GM20000 (cell line): ENCODE data around the gene FOXC1.

Experiments used
- DNase-seq: peaks from one replicate; pipeline ENCODE4 v3.0.0; 2012; ENCODE audit warnings: low spot score
- TF ChIP-seq, protein P1 (sequence below): IDR thresholded peaks from 2 replicates; pipeline ENCODE4 v1.5.1; 2012; ENCODE audit warnings: mild to moderate bottlenecking, control low read depth; ENCODE audit errors: extremely low read depth, missing control alignments

FOXC1 gene

DNA sequence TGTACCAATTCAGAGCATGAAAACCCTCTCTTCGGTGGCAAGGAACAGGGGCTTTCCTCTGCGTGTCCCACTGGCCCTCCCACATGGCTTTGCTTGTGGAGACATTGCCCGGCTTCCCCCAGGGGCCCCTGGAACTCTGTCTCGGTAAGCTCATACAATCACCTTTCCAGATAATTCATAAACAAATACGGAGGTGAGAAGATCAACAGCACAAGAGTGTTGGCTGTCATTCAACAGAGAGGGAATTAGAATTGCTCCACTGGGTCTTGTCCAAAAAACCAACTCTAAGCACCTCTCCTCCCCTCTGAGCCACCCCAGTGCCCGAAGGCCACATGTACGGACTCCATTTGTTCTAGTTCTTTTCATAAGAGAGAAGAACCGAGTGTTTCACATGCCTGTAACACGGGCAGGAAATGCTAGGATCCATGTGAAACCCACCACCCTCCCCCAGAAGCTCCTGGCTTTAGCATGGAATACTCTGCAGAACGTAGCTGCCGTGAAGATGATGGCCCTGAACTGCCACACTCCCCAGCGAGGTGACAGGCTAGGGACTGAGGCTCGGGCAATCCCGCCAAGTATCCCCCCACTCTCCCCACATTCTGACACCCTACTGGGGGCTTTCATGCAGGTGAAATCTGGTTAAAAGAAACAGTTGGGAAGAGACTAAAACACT lies 24.6 kb upstream of the FOXC1 start:
- TF ChIP-seq, protein P1, sequence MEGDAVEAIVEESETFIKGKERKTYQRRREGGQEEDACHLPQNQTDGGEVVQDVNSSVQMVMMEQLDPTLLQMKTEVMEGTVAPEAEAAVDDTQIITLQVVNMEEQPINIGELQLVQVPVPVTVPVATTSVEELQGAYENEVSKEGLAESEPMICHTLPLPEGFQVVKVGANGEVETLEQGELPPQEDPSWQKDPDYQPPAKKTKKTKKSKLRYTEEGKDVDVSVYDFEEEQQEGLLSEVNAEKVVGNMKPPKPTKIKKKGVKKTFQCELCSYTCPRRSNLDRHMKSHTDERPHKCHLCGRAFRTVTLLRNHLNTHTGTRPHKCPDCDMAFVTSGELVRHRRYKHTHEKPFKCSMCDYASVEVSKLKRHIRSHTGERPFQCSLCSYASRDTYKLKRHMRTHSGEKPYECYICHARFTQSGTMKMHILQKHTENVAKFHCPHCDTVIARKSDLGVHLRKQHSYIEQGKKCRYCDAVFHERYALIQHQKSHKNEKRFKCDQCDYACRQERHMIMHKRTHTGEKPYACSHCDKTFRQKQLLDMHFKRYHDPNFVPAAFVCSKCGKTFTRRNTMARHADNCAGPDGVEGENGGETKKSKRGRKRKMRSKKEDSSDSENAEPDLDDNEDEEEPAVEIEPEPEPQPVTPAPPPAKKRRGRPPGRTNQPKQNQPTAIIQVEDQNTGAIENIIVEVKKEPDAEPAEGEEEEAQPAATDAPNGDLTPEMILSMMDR: no peak
- DNase-seq: no peak

DNA sequence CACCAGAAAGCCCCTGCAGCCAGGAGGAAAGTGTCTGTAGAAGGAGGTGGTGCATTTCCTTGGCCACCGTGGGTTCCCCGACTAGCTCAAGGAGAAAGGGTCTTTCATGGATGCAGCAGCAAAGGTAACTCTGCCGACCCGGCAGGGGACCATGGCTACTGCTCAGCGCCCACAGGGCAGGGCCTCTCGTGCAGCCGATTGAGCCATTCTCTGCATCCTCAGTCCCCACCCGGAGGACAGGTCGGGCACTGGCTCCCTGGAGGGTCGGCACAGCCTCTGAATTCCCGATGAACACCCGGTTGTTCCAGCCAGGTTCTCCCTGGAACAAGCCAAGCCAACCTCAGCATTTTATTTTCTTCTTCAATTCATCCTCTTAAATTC lies 24.1 kb upstream of the FOXC1 start:
- DNase-seq: no peak
- TF ChIP-seq, protein P1: no peak

DNA sequence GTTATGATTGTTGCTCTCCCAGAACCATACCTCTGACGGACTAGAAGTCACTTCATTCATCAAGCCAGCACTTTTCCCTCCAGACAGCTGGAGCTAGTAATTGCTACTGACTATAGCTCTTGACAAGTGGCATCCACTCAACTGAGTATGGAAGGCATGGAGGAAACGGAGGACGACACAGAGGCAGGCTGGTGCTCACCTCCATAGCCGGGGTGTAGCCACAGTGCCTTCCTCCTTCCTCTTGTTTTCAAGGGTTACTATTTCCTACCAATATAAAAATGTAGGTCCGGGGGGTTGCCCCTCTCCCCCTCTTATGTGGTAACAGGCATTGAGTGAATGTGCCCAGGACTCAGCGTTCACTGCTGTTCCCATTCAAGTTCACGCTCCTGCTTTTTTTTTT lies 23.5 kb upstream of the FOXC1 start:
- no peak for DNase-seq
- TF ChIP-seq, protein P1: no peak

DNA sequence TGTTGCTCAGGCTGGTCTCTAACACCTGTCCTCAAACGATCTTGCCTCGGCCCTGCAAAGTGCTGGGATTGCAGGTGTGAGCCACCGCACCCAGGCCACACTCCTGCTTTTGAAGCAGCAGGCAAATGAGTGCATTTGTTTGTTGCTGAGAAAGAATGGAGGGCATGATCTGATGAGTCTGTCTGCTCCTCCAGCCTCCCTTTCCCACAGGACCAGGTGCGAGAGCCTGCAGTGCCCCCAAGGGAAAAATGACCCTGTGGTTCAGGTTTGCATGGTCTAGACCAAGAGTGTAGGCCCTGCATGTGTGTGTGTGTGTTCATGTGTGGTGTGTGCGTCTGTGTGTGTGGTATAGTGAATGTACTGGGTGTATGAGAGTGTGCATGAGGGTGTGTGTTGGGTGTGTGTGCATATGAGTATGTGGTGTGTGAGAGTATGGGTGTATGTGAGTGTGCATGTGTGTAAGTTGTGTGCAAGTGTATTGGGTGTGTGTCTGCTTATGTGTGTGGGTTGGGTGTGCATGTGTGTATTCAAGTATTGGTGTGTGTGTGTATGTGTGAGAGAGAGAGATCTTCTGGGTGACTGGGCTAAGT lies 22.8 kb upstream of the FOXC1 start:
- TF ChIP-seq, protein P1: no peak
- DNase-seq: no peak

DNA sequence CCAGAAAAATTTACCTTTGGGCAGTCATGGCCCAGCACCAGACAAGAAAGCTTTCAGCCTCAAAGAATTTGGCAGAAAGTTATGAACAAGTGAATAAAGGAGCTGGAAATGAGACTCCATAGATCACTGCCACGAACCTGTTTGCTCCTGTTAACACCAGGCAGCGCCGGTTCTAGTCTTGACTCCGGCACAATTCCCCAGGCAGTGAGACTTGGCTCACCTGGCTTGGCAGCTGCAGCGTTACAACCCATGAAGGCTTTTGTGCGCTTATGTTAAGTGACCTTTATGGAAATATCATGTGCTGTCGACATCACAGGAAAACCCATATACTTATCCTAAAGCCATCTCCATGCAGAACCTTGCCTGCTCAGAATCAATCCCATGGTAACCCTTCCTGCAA lies 22.2 kb upstream of the FOXC1 start:
- DNase-seq: no peak
- TF ChIP-seq, protein P1: no peak

DNA sequence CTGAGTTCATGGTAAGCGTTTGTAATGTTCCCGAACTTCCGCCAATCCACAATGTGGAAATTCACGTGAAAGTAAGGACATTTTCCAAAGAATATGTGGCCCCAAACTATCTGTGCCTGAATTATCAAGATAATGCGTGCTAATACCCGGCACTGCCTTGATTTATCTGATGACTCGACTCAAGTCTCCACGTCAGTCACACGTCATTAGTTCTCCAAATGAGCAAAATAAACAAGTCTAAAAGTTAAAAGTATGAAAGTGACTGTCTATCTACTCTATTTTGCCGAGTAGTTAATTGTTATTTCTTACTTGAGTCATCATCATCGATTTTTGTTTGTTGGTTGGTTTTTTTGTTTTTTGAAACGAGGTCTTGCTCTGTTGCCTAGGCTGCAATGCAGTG lies 21.7 kb upstream of the FOXC1 start:
- no peak for DNase-seq
- TF ChIP-seq, protein P1: no peak

DNA sequence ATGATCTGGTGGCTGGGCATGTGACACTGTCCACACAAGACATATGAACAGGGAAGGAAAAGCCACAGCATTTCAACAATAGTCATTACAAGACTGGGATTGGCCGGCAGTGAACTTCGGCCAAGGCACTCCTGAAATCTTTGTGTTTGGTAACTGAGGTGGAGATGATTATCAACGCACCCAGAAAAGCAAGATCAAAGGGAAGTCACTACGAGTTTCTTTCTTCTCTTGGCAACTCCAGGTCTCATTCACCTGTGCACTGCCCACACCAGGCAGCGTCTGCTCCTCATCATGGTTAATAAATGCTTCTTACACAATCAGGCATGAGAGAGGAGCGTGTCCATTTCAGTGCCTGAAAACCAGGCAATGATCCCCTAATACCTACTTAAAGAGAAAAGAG lies 20.5 kb upstream of the FOXC1 start:
- TF ChIP-seq, protein P1: no peak
- no peak for DNase-seq
